B cell (primary cell): ENCODE data around the gene MRGPRX3. TPM values are rescaled to one million over a fixed set of nuclear protein-coding genes. Genes with fewer than 3 reads are reported as not detected.

ENCODE experiments used
- ATAC-seq: fragments of 200-7000 bp; cut with Tn5 transposase; one replicate; pipeline ENCODE4 v1.10.0; 2021; ENCODE audit warnings: low read depth, mild to moderate bottlenecking, moderate number of reproducible peaks, moderate library complexity
- CTCF ChIA-PET: fragments of 350-600 bp; sonication (Branson Sonifier 250); formaldehyde crosslinking; loops from one replicate; lab custom pipeline; 2021; ENCODE audit warnings: antibody characterized with exemption, inconsistent platforms; lab: Charles Lee
- POLR2A ChIA-PET: fragments of 350-600 bp; sonication (Branson Sonifier 250); formaldehyde crosslinking; loops from one replicate; lab custom pipeline; 2021; ENCODE audit warnings: antibody characterized with exemption; lab: Charles Lee
- DNase-seq: peaks from one replicate; pipeline ENCODE4 v3.0.0; 2013
- H2AFZ ChIP-seq: 2 replicates; pipeline ENCODE4 v1.6.1; 2012; ENCODE audit warnings: mild to moderate bottlenecking, low read depth, low read length; ENCODE audit not compliant: insufficient read depth, poor library complexity, severe bottlenecking
- H3K27ac ChIP-seq, 2 donors: 1 replicate in 1 of 2; 2 replicates in 1 of 2; pipeline ENCODE4 v1.5.1; 2012 to 2013; ENCODE audit warnings: low read length in 2 of 2, mild to moderate bottlenecking in 2 of 2, moderate library complexity in 1 of 2
- H3K27me3 ChIP-seq, 4 experiments: fragments of 200-600 bp in 1 of 4; sonication (generic) in 1 of 4; replicated peaks in 1 of 4; 1 replicate in 2 of 4; 2 replicates in 2 of 4; pipeline versions ENCODE4 v1.6.1 to v1.7.0; 2013 to 2016; ENCODE audit warnings: low read length in 3 of 4, mild to moderate bottlenecking in 2 of 4, mixed read lengths in 1 of 4, moderate library complexity in 1 of 4; ENCODE audit not compliant: insufficient read depth in 4 of 4, control insufficient read depth in 3 of 4; ENCODE audit errors: control extremely low read depth in 1 of 4
- H3K36me3 ChIP-seq, 2 experiments: replicated peaks in 1 of 2; 1 replicate in 1 of 2; 2 replicates in 1 of 2; pipeline versions ENCODE4 v1.6.1 to v1.7.1; 2013; ENCODE audit warnings: low read length in 1 of 2; ENCODE audit not compliant: insufficient read depth in 2 of 2, control insufficient read depth in 1 of 2; ENCODE audit errors: control extremely low read depth in 1 of 2, extremely low read depth in 1 of 2
- H3K4me1 ChIP-seq, 2 donors: fragments of 200-600 bp in 1 of 2; sonication (generic) in 1 of 2; 1 replicate in 1 of 2; 2 replicates in 1 of 2; pipeline versions ENCODE4 v1.5.1 to v1.6.1; 2013 to 2017; ENCODE audit warnings: low read length in 2 of 2; ENCODE audit not compliant: control insufficient read depth in 2 of 2, insufficient read depth in 2 of 2
- H3K4me2 ChIP-seq: replicated peaks from 2 replicates; pipeline ENCODE3; 2012; ENCODE audit warnings: mild to moderate bottlenecking, low read depth, low read length; ENCODE audit not compliant: poor library complexity, severe bottlenecking
- H3K4me3 ChIP-seq, 5 experiments: fragments of 200-600 bp in 1 of 5; sonication (generic) in 1 of 5; 1 replicate in 3 of 5; 2 replicates in 2 of 5; pipeline versions ENCODE4 v1.5.1 to v1.7.0; 2011 to 2016; ENCODE audit warnings: low read length in 4 of 5, mild to moderate bottlenecking in 4 of 5, low read depth in 2 of 5, control low read depth in 1 of 5, moderate library complexity in 1 of 5; ENCODE audit not compliant: insufficient read depth in 1 of 5; ENCODE audit errors: control extremely low read depth in 1 of 5, extremely low read depth in 1 of 5
- H3K79me2 ChIP-seq: fragments of 200-600 bp; sonication (generic); one replicate; pipeline ENCODE4 v1.6.0; 2016; ENCODE audit warnings: low read length; ENCODE audit not compliant: control insufficient read depth, insufficient read depth
- H3K9ac ChIP-seq: fragments of 200-600 bp; sonication (generic); 2 replicates; pipeline ENCODE4 v1.6.1; 2017; ENCODE audit warnings: mild to moderate bottlenecking, low read length, moderate library complexity
- H3K9me3 ChIP-seq, 3 donors: one replicate each; pipeline versions ENCODE4 v1.6.1 to v1.7.1; 2013; ENCODE audit warnings: low read length in 2 of 3; ENCODE audit not compliant: control insufficient read depth in 2 of 3, insufficient read depth in 1 of 3; ENCODE audit errors: control extremely low read depth in 1 of 3
- H4K20me1 ChIP-seq: 2 replicates; pipeline ENCODE4 v1.6.0; 2012; ENCODE audit warnings: mild to moderate bottlenecking, low read length; ENCODE audit not compliant: insufficient read depth, control insufficient read depth, poor library complexity, severe bottlenecking
- H3K27ac Mint-ChIP-seq: one replicate; pipeline ENCODE4 v1.8.0; 2021; ENCODE audit warnings: mixed read lengths
- H3K27me3 Mint-ChIP-seq: one replicate; pipeline ENCODE4 v1.8.0; 2021; ENCODE audit warnings: mixed read lengths
- H3K4me1 Mint-ChIP-seq: one replicate; pipeline ENCODE4 v1.8.0; 2021; ENCODE audit warnings: mixed read lengths
- H3K4me3 Mint-ChIP-seq: one replicate; pipeline ENCODE4 v1.8.0; 2021; ENCODE audit warnings: mixed read lengths
- H3K9me3 Mint-ChIP-seq: one replicate; pipeline ENCODE4 v1.8.0; 2022; ENCODE audit warnings: mixed read lengths; ENCODE audit not compliant: insufficient read depth
- CTCF ChIP-seq: fragments of 200-600 bp; IDR thresholded peaks from one replicate; pipeline ENCODE4 v1.8.0; 2022; ENCODE audit warnings: antibody characterized with exemption, mild to moderate bottlenecking
- EZH2 ChIP-seq: IDR thresholded peaks from 2 replicates; pipeline ENCODE4 v1.6.1; 2012; ENCODE audit warnings: borderline replicate concordance, low read depth, mild to moderate bottlenecking, moderate library complexity, low read length; ENCODE audit not compliant: insufficient read depth, poor library complexity, severe bottlenecking
- WGBS: methylation state at CpG from one replicate; pipeline ENCODE4 v1.1.5; 2013; ENCODE audit warnings: missing lambda C conversion rate; ENCODE audit not compliant: insufficient coverage; 5-methylcytosine and 5-hydroxymethylcytosine counted together
- intact Hi-C: fragments of 100-400 bp; cut with micrococcal nuclease; formaldehyde crosslinking; loops from one replicate; pipeline ENCODE4 v1.10.0; 2022
- polyA plus RNA-seq: library from polyadenylated mRNA; depleted of rRNA; stranded (reverse); fragments of >200 nt; gene quantifications from 2 replicates; pipeline ENCODE4 v1.2.3, GENCODE V29; 2012
- total RNA-seq, 2 donors: library from RNA; stranded (reverse); fragments of 120-200 nt in 1 of 2; gene quantifications; 1 replicate in 1 of 2; 2 replicates in 1 of 2; pipeline versions ENCODE4 v1.2.3 to v1.2.4, GENCODE V29; 2013 to 2022

Gene MRGPRX3
- total and polyA plus RNA-seq, 2 donors (not counting 1 experiment from before 2014, with no cell fraction given): not detected

- no peaks in the 10 kb centered on the region for H3K36me3 ChIP-seq
- Mint-ChIP-seq H3K4me1 (no peaks in the 10 kb centered on the region), H3K9me3 (no peaks in the 10 kb centered on the region), H3K27ac (no peak overlapping the region), H3K27me3 (peaks cover 48% of the 10 kb centered on the region), H3K4me3 (no peak overlapping the region)
- TF ChIP-seq CTCF (no peak), EZH2 (no peak)
- CTCF ChIA-PET: interaction anchor here (0.9 kb wide), 1 partner anchor 34 kb away, joined by 3 read pairs; no protein-coding TSS in a partner anchor
- no peaks in the 10 kb centered on the region for H4K20me1 ChIP-seq
- no peaks in the 10 kb centered on the region for H3K4me1 ChIP-seq
- H3K79me2 ChIP-seq: no peaks in the 10 kb centered on the region
- no peaks in the 10 kb centered on the region for H3K9me3 ChIP-seq
- 87% methylated on average over 2 of the region's 2 CpGs for WGBS
- POLR2A ChIA-PET: no interaction called here
- no peak overlapping the region for H3K9ac ChIP-seq
- intact Hi-C loops: no loop called here
- ATAC-seq (no peak), DNase-seq (no peak)
- H3K27ac ChIP-seq: no peak overlapping the region
- H3K27me3 ChIP-seq: peaks cover 0 to 10% (median 2%) of the 10 kb centered on the region in 4 experiments
- H3K4me2 ChIP-seq: no peak overlapping the region
- H3K4me3 ChIP-seq: no peak overlapping the region
- no peak overlapping the region for H2AFZ ChIP-seq
Measured at GRCh38 chr11:18145025-18145424, 12.7 kb downstream of the MRGPRX3 start.

- H4K20me1 ChIP-seq: no peaks in the 10 kb centered on the region
- intact Hi-C loops: no loop called here
- Mint-ChIP-seq H3K27ac (no peak overlapping the region), H3K4me3 (no peak overlapping the region), H3K9me3 (no peaks in the 10 kb centered on the region), H3K27me3 (peaks cover 49% of the 10 kb centered on the region), H3K4me1 (no peaks in the 10 kb centered on the region)
- WGBS: 35% methylated on average over 3 of the region's 3 CpGs
- CTCF ChIA-PET: interaction anchor here (0.9 kb wide), 1 partner anchor 35 kb away, joined by 3 read pairs; no protein-coding TSS in a partner anchor
- TF ChIP-seq CTCF: no peak
- TF ChIP-seq EZH2: no peak
- POLR2A ChIA-PET: no interaction called here
- H3K79me2 ChIP-seq: no peaks in the 10 kb centered on the region
- no peaks in the 10 kb centered on the region for H3K4me1 ChIP-seq
- ATAC-seq (no peak), DNase-seq (no peak)
- H3K36me3 ChIP-seq: no peaks in the 10 kb centered on the region
- H3K4me2 ChIP-seq: no peak overlapping the region
- no peak overlapping the region for H3K4me3 ChIP-seq
- no peak overlapping the region for H2AFZ ChIP-seq
- peaks cover 0 to 10% (median 2%) of the 10 kb centered on the region in 4 experiments for H3K27me3 ChIP-seq
- H3K9ac ChIP-seq: no peak overlapping the region
- no peaks in the 10 kb centered on the region for H3K9me3 ChIP-seq
- H3K27ac ChIP-seq: no peak overlapping the region
Measured at GRCh38 chr11:18145837-18146236, 13.5 kb downstream of the MRGPRX3 start.
